Measurements from ENCODE around the gene HCK. TPM values are rescaled to one million over a fixed set of nuclear protein-coding genes. Genes with fewer than 3 reads are reported as not detected.

Gene HCK
- total RNA-seq, 2 donors from 2014 or later = 29.0 to 38.1 TPM

- DNase-seq (ENCODE audit: low spot score) = no peak
- Histone ChIP-seq H3K27me3 (replicated peaks; ENCODE audit: insufficient read depth) (no peaks in the 10 kb centered on the region), H3K27ac (peak overlapping the region; percentile 99 to 100), H3K4me1 (ENCODE audit: control insufficient read depth in 1 of 2, low read depth in 2 of 2) (peaks cover 23 to 24% of the 10 kb centered on the region in 2 donors), H3K36me3 (no peaks in the 10 kb centered on the region), H3K4me3 (peak overlapping the region; percentile 99), H3K9me3 (no peaks in the 10 kb centered on the region)
- TF ChIP-seq CTCF (IDR thresholded peaks at IDR 0.05) = no peak
- no peak for ATAC-seq (ENCODE audit: insufficient number of reproducible peaks, low FRiP score, low read depth)
Observed at GRCh38 chr20:32108814-32109391, 56.9 kb downstream of the HCK start.

- Histone ChIP-seq H3K27ac (peak within 1 kb of the TSS; percentile 99 to 100), H3K4me3 (peak within 1 kb of the TSS; percentile 99), H3K4me1 (ENCODE audit: control insufficient read depth in 1 of 2, low read depth in 2 of 2) (peaks cover 23 to 24% of the 10 kb centered on the region in 2 donors), H3K36me3 (no peaks in the 10 kb centered on the region), H3K9me3 (no peaks in the 10 kb centered on the region), H3K27me3 (replicated peaks; ENCODE audit: insufficient read depth) (no peaks in the 10 kb centered on the region)
- DNase-seq (ENCODE audit: low spot score) = peak; percentile 81
- no peak for TF ChIP-seq CTCF (IDR thresholded peaks at IDR 0.05)
- ATAC-seq (ENCODE audit: insufficient number of reproducible peaks, low FRiP score, low read depth) = peak; percentile 90
Observed at GRCh38 chr20:32109392-32110172, 57.5 kb downstream of the HCK start, which contains the start of gene TM9SF4. TSS of gene TM9SF4 (plus strand) at chr20:32109714. CDS start at chr20:32109741, 27 bp downstream.

DNA sequence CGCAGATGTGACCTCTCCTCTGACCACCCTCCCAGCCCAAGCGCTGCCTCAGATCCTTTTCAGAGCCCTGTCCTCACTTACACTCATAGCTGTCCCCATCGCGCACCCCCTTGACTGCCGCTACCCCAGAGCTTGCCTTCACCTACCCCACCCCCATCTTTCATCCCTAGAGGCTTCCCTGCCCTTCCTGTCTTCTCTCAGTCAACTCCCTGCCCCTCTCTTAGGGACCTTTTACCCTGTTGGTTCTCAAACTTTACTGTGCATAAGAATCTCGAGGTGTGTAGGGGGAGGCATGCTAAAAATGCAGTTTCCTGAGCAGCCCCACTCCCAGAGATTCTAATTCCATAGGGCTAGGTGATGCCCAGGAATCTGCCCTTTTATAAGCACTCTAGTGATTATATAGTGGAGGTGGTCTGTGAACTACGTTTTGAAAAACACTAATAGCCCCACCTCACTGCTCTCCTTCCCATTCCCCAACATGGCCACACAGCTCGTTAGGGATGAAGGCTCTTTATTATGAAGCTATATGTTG, 58.2 kb downstream of the HCK start:
- H3K4me3 ChIP-seq = peak overlapping the region; percentile 99
- TF ChIP-seq CTCF (IDR thresholded peaks at IDR 0.05) = no peak
- H3K4me1 ChIP-seq (ENCODE audit: control insufficient read depth in 1 of 2, low read depth in 2 of 2) = peaks cover 23 to 24% of the 10 kb centered on the region in 2 donors
- H3K27ac ChIP-seq = peak overlapping the region; percentile 99 to 100
- no peak for ATAC-seq (ENCODE audit: insufficient number of reproducible peaks, low FRiP score, low read depth)
- no peaks in the 10 kb centered on the region for H3K27me3 ChIP-seq (replicated peaks; ENCODE audit: insufficient read depth)
- no peak for DNase-seq (ENCODE audit: low spot score)
- no peaks in the 10 kb centered on the region for H3K9me3 ChIP-seq
- H3K36me3 ChIP-seq = no peaks in the 10 kb centered on the region

DNA sequence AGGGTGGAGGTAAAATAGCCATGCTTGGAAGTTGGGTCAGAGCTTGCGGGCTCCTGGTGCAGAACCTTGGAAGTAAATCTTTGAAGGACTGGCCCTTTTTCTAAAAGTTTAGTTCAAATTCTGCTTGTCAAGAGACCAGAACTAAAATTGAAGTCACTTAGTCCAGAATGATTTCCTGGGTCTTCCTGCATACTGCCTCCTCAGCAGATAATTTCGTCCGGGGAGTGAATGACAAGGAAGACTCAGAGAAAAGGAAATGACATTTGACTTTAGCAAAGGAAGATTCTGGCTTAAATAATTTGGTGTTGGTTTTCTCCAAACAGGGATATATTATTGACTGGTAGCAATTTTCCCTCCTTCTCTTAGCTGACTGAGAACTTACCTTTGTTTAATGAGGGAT, 58.7 kb downstream of the HCK start:
- H3K27me3 ChIP-seq (replicated peaks; ENCODE audit: insufficient read depth) = no peaks in the 10 kb centered on the region
- ATAC-seq (ENCODE audit: insufficient number of reproducible peaks, low FRiP score, low read depth) (no peak), DNase-seq (ENCODE audit: low spot score) (no peak)
- H3K4me1 ChIP-seq (ENCODE audit: control insufficient read depth in 1 of 2, low read depth in 2 of 2) = peaks cover 23 to 24% of the 10 kb centered on the region in 2 donors
- no peaks in the 10 kb centered on the region for H3K36me3 ChIP-seq
- no peak overlapping the region for H3K27ac ChIP-seq
- TF ChIP-seq CTCF (IDR thresholded peaks at IDR 0.05) = no peak
- peak overlapping the region; percentile 99 for H3K4me3 ChIP-seq
- H3K9me3 ChIP-seq = no peaks in the 10 kb centered on the region

DNA sequence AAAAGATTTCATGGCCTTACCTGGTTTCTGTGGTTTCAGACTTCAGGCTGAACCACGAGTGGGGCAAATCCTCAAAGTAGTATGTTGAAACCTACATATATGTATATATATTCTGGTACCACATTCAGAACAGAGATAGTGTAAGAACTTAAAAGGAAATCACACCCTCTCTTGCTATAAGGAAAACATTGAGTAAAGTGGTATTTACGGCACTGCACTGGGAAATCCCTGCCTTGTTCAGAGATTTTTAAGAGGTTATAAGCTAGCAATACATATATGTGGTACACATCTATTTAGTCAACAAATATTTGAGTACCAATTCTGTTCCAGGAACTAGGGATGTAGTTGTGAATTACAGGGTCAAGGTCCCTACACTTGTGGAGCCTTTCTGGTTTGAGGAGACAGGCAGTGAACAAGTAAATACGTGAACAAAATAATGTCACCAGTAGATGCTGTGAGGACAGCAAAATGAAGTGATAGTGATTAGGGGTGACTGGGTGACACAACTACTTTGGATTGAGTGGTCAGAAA, 59.2 kb downstream of the HCK start:
- H3K27ac ChIP-seq = no peak overlapping the region
- ATAC-seq (ENCODE audit: insufficient number of reproducible peaks, low FRiP score, low read depth) = no peak

More for the DNA sequence above, 59.2 kb downstream of the HCK start:
- DNase-seq (ENCODE audit: low spot score) = no peak
- TF ChIP-seq CTCF (IDR thresholded peaks at IDR 0.05) = no peak
- Histone ChIP-seq H3K27me3 (replicated peaks; ENCODE audit: insufficient read depth) (no peaks in the 10 kb centered on the region), H3K4me1 (ENCODE audit: control insufficient read depth in 1 of 2, low read depth in 2 of 2) (peaks cover 23 to 28% of the 10 kb centered on the region in 2 donors), H3K9me3 (no peaks in the 10 kb centered on the region), H3K36me3 (no peaks in the 10 kb centered on the region), H3K4me3 (peak overlapping the region; percentile 99)
